ENCODE results near the gene FPR3. TPM values are rescaled to one million over a fixed set of nuclear protein-coding genes. Genes with fewer than 3 reads are reported as not detected.
A peak's percentile ranks its signal among the peaks of the same experiment; 100 is the strongest.

FPR3 gene
- polyA plus RNA-seq, 1 donor from 2014 or later: not detected

- TF ChIP-seq POLR2AphosphoS5 (IDR thresholded peaks at IDR 0.05) (no peak), SMC3 (conservative IDR thresholded peaks at IDR 0.05; ENCODE audit: poor library complexity) (peak; percentile 79), RAD21 (conservative IDR thresholded peaks at IDR 0.05) (peak; percentile 85), CTCF (IDR thresholded peaks at IDR 0.05; ENCODE audit: poor library complexity, severe bottlenecking) (peak; percentile 85)
- H3K4me3 ChIP-seq (ENCODE audit: low read length): no peak overlapping the region
Observed at GRCh38 chr19:51777570-51778462, 17.1 kb upstream of the FPR3 start.

GRCh38 chr19:51779181-51779580 is 15.8 kb upstream of the FPR3 start:
- H3K79me2 ChIP-seq (replicated peaks; ENCODE audit: insufficient read depth, low read length): no peaks in the 10 kb centered on the region
- no peaks in the 10 kb centered on the region for H3K9me2 ChIP-seq (ENCODE audit: insufficient read depth, low read length)
- H3K9me3 ChIP-seq (ENCODE audit: low read length): no peaks in the 10 kb centered on the region
- H3F3A ChIP-seq (ENCODE audit: insufficient read depth, low read length, poor library complexity, severe bottlenecking): no peaks in the 10 kb centered on the region
- no peak overlapping the region for H2AFZ ChIP-seq (ENCODE audit: low read depth, low read length)
- no peak overlapping the region for H3K9ac ChIP-seq (ENCODE audit: low read length)
- H4K20me1 ChIP-seq (ENCODE audit: insufficient read depth): no peaks in the 10 kb centered on the region
- H3K27ac ChIP-seq (ENCODE audit: low read length): no peak overlapping the region
- H3K36me3 ChIP-seq (ENCODE audit: insufficient read depth, low read length): no peaks in the 10 kb centered on the region
- no peak overlapping the region for H3K4me3 ChIP-seq (ENCODE audit: low read length)
- no peak overlapping the region for H3K4me2 ChIP-seq (ENCODE audit: low read length)
- TF ChIP-seq SMC3 (conservative IDR thresholded peaks at IDR 0.05; ENCODE audit: poor library complexity) (no peak), CTCF (IDR thresholded peaks at IDR 0.05; ENCODE audit: poor library complexity, severe bottlenecking) (no peak), TAF1 (IDR thresholded peaks at IDR 0.05; ENCODE audit: low read depth) (no peak), EZH2 (IDR thresholded peaks at IDR 0.05; ENCODE audit: borderline replicate concordance, insufficient read depth, low read length, poor library complexity, severe bottlenecking) (no peak), POLR2AphosphoS5 (IDR thresholded peaks at IDR 0.05) (no peak), REST (IDR thresholded peaks at IDR 0.05; ENCODE audit: borderline replicate concordance) (no peak)
- peaks cover 8% of the 10 kb centered on the region for H3K27me3 ChIP-seq (ENCODE audit: insufficient read depth, low read depth, low read length)

More at GRCh38 chr19:51777570-51778462, 17.1 kb upstream of the FPR3 start:
- no peak overlapping the region for H3K27ac ChIP-seq (ENCODE audit: low read length)
- no peaks in the 10 kb centered on the region for H3F3A ChIP-seq (ENCODE audit: insufficient read depth, low read length, poor library complexity, severe bottlenecking)
- no peaks in the 10 kb centered on the region for H3K79me2 ChIP-seq (replicated peaks; ENCODE audit: insufficient read depth, low read length)
- peaks cover 8% of the 10 kb centered on the region for H3K27me3 ChIP-seq (ENCODE audit: insufficient read depth, low read depth, low read length)
- no peaks in the 10 kb centered on the region for H3K9me2 ChIP-seq (ENCODE audit: insufficient read depth, low read length)
- H3K9ac ChIP-seq (ENCODE audit: low read length): no peak overlapping the region
- no peaks in the 10 kb centered on the region for H3K36me3 ChIP-seq (ENCODE audit: insufficient read depth, low read length)
- H2AFZ ChIP-seq (ENCODE audit: low read depth, low read length): no peak overlapping the region
- H3K9me3 ChIP-seq (ENCODE audit: low read length): no peaks in the 10 kb centered on the region
- no peaks in the 10 kb centered on the region for H4K20me1 ChIP-seq (ENCODE audit: insufficient read depth)
- H3K4me2 ChIP-seq (ENCODE audit: low read length): no peak overlapping the region

All from neural cell (in vitro differentiated cells).